Hippocampal formation (tissue), 2 donors: ENCODE results near the gene PDE6C.
A peak's percentile ranks its signal among the peaks of the same experiment; 100 is the strongest.

Experiments
- DNase-seq, 2 donors: peaks; one replicate each; lab custom pipeline; 2025; lab: John Stamatoyannopoulos, UW

PDE6C gene

DNA sequence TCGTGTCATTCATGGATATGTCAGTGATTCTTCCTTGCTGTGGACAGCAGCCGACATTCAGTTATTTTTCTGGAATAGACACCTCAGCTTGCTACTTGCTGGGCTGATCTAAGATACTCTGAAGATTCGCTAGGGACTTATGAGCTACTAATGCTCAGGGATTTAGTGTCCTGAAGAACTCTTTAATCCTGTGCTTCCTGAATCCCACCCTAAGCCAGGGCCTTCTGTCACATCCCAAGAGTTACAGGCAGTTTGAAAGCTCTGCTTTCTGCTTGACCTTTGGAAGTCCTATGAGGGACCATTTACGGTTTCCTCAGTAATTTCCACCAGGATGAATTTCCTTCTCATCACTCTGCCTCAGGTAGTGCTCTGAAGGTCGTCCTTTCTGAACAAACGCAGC is at the start of gene PDE6C:
TSS of gene PDE6C (plus strand) at position 227 of the 400 bp plus-strand sequence. CDS start 189 bp downstream, outside the sequence.
- DNase-seq: no peak

GRCh38 chr10:93565446-93565845 is 46.9 kb upstream of the PDE6C start:
- DNase-seq: no peak

DNA sequence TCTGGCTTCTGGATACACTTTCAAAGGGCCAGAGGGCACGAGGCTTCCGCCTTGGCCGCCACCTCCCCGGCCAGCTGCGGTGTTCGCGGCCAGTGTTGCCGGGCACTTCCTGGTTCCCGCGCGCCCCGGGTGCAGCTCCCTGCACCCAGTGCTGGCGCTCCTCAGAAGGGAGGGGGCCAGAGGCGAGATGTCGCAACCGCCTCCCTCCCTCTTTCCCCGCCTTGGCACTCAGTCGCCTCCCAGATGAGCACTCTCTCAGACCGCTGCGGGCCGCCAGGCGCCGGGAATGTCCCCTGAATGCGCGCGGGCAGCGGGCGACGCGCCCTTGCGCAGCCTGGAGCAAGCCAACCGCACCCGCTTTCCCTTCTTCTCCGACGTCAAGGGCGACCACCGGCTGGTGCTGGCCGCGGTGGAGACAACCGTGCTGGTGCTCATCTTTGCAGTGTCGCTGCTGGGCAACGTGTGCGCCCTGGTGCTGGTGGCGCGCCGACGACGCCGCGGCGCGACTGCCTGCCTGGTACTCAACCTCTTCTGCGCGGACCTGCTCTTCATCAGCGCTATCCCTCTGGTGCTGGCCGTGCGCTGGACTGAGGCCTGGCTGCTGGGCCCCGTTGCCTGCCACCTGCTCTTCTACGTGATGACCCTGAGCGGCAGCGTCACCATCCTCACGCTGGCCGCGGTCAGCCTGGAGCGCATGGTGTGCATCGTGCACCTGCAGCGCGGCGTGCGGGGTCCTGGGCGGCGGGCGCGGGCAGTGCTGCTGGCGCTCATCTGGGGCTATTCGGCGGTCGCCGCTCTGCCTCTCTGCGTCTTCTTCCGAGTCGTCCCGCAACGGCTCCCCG is 45.7 kb upstream of the PDE6C start, which contains the start of gene FFAR4:
TSS of gene FFAR4 (plus strand) at position 231 of the 842 bp plus-strand sequence. CDS start at position 287, 56 bp downstream.
- DNase-seq: peak in 1 of 2 donors; percentile 26

DNA sequence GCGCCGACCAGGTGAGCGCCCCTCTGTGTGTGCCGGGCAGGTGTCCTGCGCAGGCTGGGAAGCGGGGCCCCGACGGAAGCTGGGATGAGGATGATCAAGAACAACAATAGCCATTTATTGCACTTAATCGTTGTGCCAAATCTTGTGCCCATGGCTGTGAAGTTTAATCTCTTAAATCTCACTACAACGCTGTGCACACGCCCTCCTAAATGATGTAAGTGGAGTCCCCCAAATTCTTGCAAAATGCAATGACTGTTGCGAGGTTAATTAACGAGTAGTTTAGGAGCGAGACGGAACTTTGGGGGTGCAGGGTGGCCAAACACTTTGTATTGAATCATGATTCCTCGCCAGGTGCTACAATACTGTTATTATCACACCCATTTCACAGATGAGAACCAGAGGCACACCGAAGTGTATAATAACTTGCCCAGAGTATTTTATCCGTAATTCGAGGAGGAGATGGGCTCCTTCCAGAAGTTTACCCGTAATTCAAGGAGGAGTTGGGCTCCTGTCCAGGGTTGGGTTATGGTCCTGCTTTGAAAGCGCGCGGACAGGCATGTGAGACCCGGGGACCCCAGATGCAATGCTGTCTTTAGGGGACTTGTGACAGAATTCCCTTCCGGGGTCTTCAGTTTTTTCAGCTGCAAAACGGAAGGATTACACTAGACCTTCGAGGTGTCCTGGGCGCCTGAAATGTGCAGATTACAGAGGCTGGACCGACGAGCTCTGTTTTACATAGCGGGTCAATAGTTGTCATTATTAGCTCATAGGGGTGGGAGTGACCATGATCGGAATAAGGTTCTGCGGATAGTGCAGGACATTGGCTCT is 44.8 kb upstream of the PDE6C start:
- DNase-seq: no peak

GRCh38 chr10:93568105-93568390 is 44.3 kb upstream of the PDE6C start:
- DNase-seq: no peak

GRCh38 chr10:93570383-93570782 is 42.0 kb upstream of the PDE6C start:
- no peak for DNase-seq

- no peak for DNase-seq
Observed at GRCh38 chr10:93572606-93573005, 39.7 kb upstream of the PDE6C start.

DNA sequence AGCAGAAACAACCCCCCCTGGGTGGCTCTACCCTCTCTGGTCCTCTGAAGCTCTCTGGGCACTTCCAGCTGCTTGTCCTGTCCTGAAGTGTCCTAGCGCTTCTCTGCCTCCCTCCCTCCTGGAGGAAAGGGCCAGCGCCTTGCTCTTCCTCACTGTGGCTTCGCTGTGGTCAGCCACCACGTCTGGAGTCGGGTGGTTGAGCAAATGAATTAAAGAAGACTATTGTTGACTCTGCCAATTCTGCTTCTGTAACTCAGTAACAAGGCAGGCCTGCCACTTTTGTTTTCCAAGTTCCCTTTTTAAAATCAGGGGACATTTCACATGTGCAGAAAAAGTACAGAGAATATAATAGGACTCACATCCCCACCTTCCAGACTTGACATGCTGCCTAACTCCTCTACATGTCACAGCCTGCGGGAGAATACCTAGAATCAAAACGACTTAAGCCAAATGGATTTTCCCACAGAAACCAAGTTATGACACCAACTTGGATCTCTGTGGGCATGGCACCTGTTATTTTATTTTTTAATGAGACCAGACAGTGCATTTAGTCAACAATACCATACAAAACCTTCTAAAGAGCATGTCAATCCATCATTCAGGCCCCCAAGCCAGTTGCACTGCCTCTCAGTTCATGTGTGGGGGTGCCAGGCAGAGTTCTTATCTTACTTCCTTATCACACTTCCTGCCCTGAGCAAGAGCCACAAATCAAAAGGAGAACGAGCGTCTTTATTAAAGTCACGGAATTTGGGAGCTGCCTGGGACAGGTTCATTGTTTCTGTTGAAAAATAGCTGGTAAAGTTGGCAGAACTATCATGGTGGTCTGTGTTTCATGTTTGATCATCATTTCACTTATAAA is 39.1 kb upstream of the PDE6C start:
- DNase-seq: peak; percentile 30 to 31

DNA sequence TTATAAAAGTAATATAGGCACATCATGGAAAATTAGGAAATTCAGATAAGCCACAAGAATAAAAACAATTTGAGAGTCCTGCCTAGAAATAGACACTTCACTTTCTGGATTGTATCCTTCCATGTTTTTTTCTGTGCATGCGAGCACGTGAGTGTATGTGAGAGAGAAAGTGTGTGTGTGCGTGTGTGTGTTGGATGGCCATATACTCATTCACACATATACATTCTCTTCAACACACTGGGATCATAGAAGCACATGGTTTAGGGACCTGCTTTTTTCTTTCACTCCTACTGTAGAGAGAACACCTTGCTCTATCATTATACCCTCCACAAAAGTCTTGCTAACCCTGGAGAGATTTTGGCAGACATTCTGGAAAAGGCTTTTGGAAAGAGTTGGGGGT is 38.4 kb upstream of the PDE6C start:
- DNase-seq: no peak

- no peak for DNase-seq
Observed at GRCh38 chr10:93576888-93577287, 35.4 kb upstream of the PDE6C start.

DNA sequence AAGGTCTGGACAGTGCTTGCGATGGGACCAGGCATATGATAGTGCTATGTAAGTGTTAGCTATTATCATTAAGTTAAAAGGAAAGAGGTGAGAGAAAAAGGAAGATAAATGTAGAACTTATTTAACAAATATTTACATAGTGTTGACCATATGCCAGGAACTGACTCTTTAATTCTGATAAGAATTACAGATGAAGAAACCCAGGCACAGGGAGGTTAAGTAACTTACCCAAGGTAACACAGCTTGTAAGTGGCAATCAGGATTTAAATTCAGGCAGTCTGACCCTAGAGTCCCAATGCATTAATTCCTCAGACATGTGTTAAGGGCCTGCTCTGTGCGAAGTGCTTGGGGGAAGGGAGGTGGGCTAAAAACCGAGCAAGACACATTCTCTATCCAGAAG is 34.8 kb upstream of the PDE6C start:
- no peak for DNase-seq

DNA sequence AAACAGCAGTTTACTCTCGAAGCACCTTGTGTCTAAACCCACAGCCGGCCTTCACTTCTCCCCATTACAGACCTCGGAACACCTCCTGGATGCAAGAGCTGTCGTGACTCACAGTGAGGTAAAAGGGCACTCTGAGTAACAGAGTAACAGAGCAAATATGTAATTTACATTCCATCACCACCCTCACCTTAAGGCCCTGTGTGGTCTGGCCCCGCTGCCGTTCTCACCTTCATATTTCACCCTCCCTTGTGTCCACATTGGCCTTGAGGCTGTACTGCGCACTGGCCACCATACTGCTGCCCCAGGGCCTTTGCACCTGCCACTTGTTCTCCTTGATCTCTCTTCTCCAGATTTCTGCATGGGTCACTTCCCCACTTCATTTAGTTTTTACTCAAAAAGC is 33.2 kb upstream of the PDE6C start:
- DNase-seq: no peak

- DNase-seq: no peak
Observed at GRCh38 chr10:93579985-93580711, 32.2 kb upstream of the PDE6C start.

- no peak for DNase-seq
Observed at GRCh38 chr10:93580828-93581227, 31.5 kb upstream of the PDE6C start.

- DNase-seq: no peak
Observed at GRCh38 chr10:93584445-93584844, 27.9 kb upstream of the PDE6C start.

DNA sequence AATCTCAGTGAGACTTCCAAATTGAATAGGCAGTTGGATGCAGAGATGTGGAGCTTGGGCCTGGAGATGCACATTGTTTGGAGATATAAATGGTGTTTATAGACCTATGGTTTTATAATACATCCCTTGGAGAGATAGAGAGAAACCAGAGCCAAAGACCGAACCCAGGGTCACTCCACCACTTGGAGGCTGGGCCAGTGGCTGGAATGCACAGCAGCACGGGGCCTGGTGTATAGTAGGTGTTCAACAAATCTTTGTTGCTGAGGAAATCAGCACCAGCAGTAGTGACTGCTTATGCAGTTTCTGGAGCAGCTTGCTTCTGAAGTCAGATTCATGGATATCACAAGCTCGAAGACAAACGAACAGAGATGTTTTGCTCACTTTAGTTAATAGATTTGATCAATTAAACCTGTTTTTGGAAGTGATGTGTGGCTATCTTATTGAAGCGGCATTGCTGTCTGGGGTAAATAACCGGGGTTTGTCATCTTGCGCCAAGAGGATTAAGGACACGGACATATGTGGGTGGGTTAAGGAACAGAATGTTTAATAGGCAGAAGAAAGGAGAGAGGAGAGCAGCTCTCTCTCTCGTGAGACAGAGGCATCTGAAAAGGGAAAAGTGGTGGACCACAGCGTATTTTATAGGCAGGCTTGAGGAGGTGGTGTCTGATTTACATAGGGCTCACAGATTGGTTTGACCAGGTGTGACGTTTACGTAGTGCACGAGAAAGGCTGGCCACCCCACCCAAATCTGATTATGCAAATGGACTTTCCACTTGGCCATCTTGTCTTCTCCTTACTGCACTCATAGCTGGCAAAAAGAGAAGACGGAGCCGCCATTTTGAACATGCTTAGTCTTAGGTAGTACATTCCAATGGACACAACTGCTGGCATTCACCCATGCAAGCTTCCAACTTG is 22.4 kb upstream of the PDE6C start:
- no peak for DNase-seq

- DNase-seq: no peak
Observed at GRCh38 chr10:93590638-93591037, 21.7 kb upstream of the PDE6C start.

DNA sequence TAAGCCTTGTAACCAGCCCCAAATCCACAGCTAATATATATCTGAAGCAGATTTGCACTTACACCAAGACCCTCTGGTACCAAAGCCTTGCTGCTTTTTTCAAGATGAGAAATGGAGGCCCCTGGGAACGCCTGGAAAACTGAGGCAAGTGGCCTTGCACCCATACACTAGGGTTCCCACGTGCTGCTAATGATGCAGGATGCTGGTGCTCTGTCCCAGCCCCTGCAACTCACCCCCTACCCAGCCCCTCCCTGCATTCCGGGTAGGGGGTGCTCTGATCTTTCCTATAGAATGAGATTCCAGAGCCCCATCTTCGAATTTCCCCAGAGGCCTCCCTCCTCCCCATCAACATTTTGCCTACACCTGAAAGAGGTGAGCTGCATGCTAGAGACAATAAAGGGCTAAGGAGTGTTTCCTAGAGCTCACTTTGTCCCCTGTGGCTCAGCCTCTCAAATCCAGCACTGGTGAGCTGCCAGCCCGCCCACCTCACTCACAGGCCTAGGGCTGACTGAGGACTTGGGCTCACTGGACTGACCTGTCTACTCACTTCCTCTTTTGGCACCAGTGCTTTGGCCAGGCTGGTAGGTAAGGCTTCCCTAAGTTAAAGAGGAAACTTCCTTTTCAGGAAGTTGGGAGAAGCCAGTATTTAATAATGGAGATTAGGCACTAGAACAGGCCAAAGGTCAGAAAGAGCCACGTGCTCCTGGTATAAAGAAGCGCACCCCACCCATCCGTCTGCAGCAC is 21.1 kb upstream of the PDE6C start:
- no peak for DNase-seq

GRCh38 chr10:93593254-93593653 is 19.1 kb upstream of the PDE6C start:
- DNase-seq: no peak

GRCh38 chr10:93593749-93594148 is 18.6 kb upstream of the PDE6C start:
- DNase-seq: no peak
